GM19351 (cell line): ENCODE results near the gene SHISA3.

Experiments used
- ATAC-seq: cut with Tn5 transposase; IDR thresholded peaks from one replicate; pipeline ENCODE4 v1.9.1; 2021; ENCODE audit warnings: mild to moderate bottlenecking, moderate library complexity; ENCODE audit not compliant: unreplicated experiment

Gene SHISA3

GRCh38 chr4:42391355-42391664, 6.0 kb upstream of the SHISA3 start:
- ATAC-seq, result no peak

- ATAC-seq, result no peak
Measured at GRCh38 chr4:42391981-42392380, 5.3 kb upstream of the SHISA3 start.

- no peak for ATAC-seq
Measured at GRCh38 chr4:42392436-42392835, 4.9 kb upstream of the SHISA3 start.

- no peak for ATAC-seq
Measured at GRCh38 chr4:42395595-42395994, 1.7 kb upstream of the SHISA3 start.

DNA sequence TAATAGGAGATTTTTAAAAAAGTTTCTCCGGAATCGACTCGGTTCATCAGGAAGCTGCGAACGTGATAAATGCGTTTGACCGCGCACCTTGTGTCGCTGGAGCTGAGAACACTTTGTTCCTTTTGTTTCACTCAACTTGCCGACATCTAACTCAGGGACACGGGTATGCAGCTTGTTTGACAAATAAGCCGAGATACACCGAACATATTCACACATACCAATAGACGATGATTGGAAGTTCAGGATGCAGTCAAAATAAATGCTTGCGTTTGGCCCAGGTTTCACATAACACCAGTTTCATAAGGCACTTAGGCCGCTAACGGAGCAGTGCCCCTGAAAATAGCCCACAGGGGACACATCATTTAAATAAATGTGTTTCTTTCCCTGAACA, 932 bp upstream of the SHISA3 start:
- no peak for ATAC-seq

DNA sequence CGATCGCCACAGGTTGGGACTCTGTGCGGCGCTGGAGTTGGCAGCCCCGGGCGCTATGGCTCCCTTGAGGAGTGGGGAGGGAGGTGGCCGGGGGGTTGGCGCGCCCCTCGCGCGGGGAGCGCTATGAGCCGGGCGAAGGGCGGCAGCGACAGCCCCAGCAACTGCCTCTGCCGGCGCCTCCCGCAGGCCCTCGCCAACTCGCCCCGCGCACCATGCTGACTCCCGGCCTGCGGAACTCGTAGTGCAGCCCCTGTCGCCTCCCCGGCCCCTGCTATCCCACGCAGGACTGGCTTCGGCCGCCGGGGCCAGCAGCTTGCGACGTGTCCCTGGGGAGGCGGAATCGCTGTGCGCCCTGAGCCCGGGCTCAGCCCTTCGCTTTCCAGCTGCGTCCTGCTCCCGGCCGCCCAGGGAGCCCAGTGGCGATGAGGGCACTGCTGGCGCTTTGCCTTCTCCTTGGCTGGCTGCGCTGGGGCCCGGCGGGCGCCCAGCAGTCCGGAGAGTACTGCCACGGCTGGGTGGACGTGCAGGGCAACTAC, 415 bp downstream of the SHISA3 start:
- peak; percentile 46 for ATAC-seq

DNA sequence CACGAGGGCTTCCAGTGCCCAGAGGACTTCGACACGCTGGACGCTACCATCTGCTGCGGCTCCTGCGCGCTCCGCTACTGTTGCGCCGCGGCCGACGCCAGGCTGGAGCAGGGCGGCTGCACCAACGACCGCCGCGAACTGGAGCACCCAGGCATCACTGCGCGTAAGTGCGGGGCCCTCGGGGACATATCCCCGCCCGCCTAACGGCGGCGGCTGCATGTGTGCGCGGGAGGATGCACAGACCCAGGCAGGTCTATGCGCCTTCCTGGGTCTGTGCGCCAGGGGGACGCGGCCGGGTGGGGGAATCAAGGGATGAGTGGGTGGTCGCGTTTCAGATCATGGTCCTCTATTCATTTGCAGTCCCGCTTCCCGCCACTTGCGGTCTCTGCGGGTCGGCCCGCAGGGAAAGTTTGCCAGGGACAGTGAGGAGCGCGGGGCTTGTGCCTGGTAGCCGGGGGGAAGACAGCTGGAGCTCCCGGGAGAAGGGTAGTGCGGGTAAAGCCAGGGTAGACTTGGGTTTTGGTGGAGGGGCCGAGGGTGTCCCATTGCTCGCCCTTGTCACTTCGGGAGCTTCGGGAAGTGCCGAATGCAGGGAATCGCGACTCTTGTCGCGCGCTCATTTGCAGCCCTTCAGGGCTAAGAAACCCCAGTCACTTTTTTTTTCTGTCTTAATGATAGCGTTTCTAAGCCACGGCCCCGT, 1.0 kb downstream of the SHISA3 start:
- peak; percentile 46 for ATAC-seq

DNA sequence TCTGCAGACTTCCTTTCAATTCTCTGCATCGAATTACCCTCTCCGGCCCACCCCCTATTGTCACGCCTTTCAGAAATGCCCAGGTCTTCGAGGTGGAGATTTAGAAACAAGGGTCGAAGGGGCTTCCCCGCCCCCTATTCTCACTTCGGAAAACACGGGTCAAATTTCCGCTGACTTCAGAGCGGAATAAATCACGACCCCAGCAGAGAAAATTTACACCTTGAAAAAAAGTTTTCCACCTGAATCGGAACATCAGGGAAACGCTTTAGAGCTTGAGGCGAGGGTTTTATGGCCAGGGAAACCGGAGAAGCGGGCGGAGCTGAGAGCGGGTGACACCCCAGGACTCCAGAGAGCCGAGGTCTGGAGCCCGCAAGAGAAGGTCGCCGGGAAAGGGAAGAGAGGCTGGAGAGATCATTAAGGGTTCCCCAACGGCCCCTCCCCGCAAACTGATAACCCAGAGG, 1.6 kb downstream of the SHISA3 start:
- ATAC-seq, result no peak

- ATAC-seq, result no peak
Measured at GRCh38 chr4:42399393-42399792, 2.1 kb downstream of the SHISA3 start.

DNA sequence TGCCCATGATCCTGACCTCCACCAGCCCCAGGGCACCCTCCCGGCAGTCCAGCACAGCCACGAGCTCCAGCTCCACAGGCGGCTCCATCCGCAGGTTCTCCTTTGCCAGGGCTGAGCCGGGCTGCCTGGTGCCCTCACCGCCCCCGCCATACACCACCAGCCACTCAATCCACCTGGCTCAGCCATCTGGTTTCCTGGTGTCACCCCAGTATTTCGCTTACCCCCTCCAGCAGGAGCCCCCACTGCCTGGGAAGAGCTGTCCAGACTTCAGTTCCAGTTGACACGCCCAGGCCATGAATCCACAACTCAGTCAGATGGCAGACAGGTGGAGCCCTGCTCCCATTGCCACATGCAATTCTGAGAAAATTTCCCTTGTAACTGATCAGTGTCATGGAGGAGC, 3.9 kb downstream of the SHISA3 start:
- no peak for ATAC-seq

DNA sequence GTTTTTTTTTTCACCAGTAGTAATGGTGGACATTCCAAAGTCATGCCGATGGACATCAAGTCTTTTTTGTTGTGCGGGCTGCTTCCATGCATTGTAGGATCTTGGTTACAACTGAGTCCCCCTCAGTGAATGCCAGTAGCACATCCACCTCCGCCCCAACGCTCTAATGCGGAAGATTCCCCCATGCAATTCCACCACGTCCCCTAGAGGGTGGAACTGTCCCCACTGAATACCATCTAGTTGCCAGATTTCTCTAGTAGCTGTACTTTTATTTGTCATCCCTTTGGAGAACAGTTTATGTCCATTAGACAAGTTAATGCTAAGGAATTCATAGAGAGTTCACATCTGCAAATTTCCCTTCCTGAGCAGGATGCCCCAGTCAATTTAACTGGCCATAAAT, 6.7 kb downstream of the SHISA3 start:
- no peak for ATAC-seq

- ATAC-seq, result no peak
Measured at GRCh38 chr4:42410446-42410845, 13.2 kb downstream of the SHISA3 start.

- ATAC-seq, result no peak
Measured at GRCh38 chr4:42411803-42412202, 14.5 kb downstream of the SHISA3 start.

DNA sequence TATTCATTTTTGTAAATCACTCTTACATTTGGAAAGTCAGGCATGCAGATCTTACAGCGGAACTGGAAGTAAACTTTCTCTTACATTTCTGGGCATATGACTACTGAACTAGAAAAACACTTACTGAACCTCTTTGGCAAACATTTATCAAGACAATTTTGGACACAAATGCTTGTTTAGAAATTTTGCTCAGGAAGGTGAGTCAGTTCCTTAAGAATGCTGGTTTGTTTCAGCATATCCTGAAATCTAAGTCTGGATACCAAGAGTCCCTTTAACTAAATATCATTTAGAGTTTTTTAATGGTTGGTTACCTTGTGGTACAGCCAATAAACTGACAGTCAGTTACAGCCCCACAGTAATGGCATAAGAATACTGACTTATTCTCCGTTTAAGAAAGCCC, 15.0 kb downstream of the SHISA3 start:
- no peak for ATAC-seq

- ATAC-seq, result no peak
Measured at GRCh38 chr4:42415281-42415680, 18.0 kb downstream of the SHISA3 start.

GRCh38 chr4:42416017-42416416, 18.7 kb downstream of the SHISA3 start:
- no peak for ATAC-seq

DNA sequence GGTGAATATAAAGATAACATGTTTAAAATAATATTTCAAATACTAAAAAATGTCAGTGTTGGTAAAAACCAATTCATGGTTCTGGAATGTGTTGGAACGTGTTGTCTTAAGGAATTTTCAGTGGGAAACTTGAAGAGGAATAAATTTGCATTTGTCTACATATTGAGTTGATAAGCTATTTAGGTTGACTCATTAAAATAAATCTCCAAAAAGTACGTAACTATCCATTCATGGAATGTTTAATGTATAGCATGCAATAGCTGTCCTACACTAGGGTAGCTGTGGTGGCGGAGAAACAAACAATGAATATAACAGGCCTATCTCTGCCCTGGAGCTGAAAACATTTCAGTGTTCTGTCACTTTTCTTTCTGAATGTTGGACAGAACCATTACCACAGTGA, 20.3 kb downstream of the SHISA3 start:
- no peak for ATAC-seq

- no peak for ATAC-seq
Measured at GRCh38 chr4:42420140-42420539, 22.9 kb downstream of the SHISA3 start.

GRCh38 chr4:42425146-42426065, 28.1 kb downstream of the SHISA3 start:
- no peak for ATAC-seq

GRCh38 chr4:42428036-42428435, 30.7 kb downstream of the SHISA3 start:
- ATAC-seq, result no peak

- ATAC-seq, result no peak
Measured at GRCh38 chr4:42436928-42437565, 39.8 kb downstream of the SHISA3 start.

DNA sequence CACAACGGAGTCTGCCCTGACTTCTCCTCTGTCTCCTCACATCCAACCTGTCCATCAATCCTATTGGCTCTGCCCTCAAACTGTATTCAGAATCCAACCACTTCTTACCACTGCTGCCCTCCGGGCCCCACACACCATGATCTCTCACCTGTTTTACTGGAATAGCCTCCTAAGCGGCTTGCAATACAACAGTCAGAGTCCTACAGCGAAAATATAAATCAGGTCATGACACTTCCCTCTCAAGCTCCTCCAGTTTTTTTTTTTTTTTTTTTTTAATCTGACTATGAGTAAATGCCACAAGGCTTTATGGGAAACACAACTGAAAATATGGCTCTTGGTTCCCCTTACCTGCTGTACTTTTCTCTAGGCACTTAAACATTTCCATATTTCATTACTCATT, 42.8 kb downstream of the SHISA3 start:
- ATAC-seq, result no peak
